ENCODE data around the gene DGKQ.

The DGKQ gene

GRCh38 chr4:958696-959337, 14.6 kb downstream of the DGKQ start:
- no peaks in the 10 kb centered on the region for H3K9me3 ChIP-seq (replicated peaks; ENCODE audit: insufficient read depth, low read length)
- DNase-seq: no peak
- H3K4me3 ChIP-seq (ENCODE audit: low read length): no peak overlapping the region
- H2AFZ ChIP-seq (ENCODE audit: low read length): no peak overlapping the region
- no peaks in the 10 kb centered on the region for H3K4me1 ChIP-seq (ENCODE audit: low read length)
- no peak overlapping the region for H3K27ac ChIP-seq (ENCODE audit: low read length)
- H3F3A ChIP-seq (ENCODE audit: insufficient read depth, low read length): no peaks in the 10 kb centered on the region
- no peaks in the 10 kb centered on the region for H3K79me2 ChIP-seq (ENCODE audit: low read length)
- no peak for TF ChIP-seq EZH2 (optimal IDR thresholded peaks at IDR 0.05; ENCODE audit: low read depth, low read length)
- no peak for TF ChIP-seq EZH2phosphoT487 (IDR thresholded peaks at IDR 0.05; ENCODE audit: low read length)
- no peak for TF ChIP-seq CTCF (IDR thresholded peaks at IDR 0.05; ENCODE audit: low read length)
- H3K36me3 ChIP-seq (replicated peaks; ENCODE audit: insufficient read depth, low read length): no peaks in the 10 kb centered on the region
- H3K27me3 ChIP-seq (replicated peaks; ENCODE audit: insufficient read depth, low read length): no peaks in the 10 kb centered on the region
- no peaks in the 10 kb centered on the region for H4K20me1 ChIP-seq (ENCODE audit: insufficient read depth, low read length)
- no peak overlapping the region for H3K4me2 ChIP-seq (ENCODE audit: low read depth, low read length)
- no peak overlapping the region for H3K9ac ChIP-seq (ENCODE audit: low read length)
- H3K9me2 ChIP-seq (replicated peaks; ENCODE audit: insufficient read depth, low read length): no peaks in the 10 kb centered on the region

- Histone ChIP-seq H3K4me3 (ENCODE audit: low read length) (no peak overlapping the region), H3K79me2 (ENCODE audit: low read length) (no peaks in the 10 kb centered on the region), H3F3A (ENCODE audit: insufficient read depth, low read length) (no peaks in the 10 kb centered on the region), H3K4me1 (ENCODE audit: low read length) (no peaks in the 10 kb centered on the region), H3K36me3 (replicated peaks; ENCODE audit: insufficient read depth, low read length) (no peaks in the 10 kb centered on the region), H3K27ac (ENCODE audit: low read length) (no peak overlapping the region), H3K4me2 (ENCODE audit: low read depth, low read length) (no peak overlapping the region), H3K9me2 (replicated peaks; ENCODE audit: insufficient read depth, low read length) (no peaks in the 10 kb centered on the region), H3K27me3 (replicated peaks; ENCODE audit: insufficient read depth, low read length) (no peaks in the 10 kb centered on the region), H2AFZ (ENCODE audit: low read length) (no peak overlapping the region), H3K9ac (ENCODE audit: low read length) (no peak overlapping the region), H4K20me1 (ENCODE audit: insufficient read depth, low read length) (no peaks in the 10 kb centered on the region), H3K9me3 (replicated peaks; ENCODE audit: insufficient read depth, low read length) (no peaks in the 10 kb centered on the region)
- no peak for TF ChIP-seq CTCF (IDR thresholded peaks at IDR 0.05; ENCODE audit: low read length)
- TF ChIP-seq EZH2phosphoT487 (IDR thresholded peaks at IDR 0.05; ENCODE audit: low read length): no peak
- no peak for TF ChIP-seq EZH2 (optimal IDR thresholded peaks at IDR 0.05; ENCODE audit: low read depth, low read length)
- DNase-seq: no peak
Measured at GRCh38 chr4:958314-958665, 15.1 kb downstream of the DGKQ start.

- H2AFZ ChIP-seq (ENCODE audit: low read length): no peak overlapping the region
- H3F3A ChIP-seq (ENCODE audit: insufficient read depth, low read length): no peaks in the 10 kb centered on the region
- no peaks in the 10 kb centered on the region for H3K27me3 ChIP-seq (replicated peaks; ENCODE audit: insufficient read depth, low read length)
- no peak for DNase-seq
- no peak overlapping the region for H3K4me3 ChIP-seq (ENCODE audit: low read length)
- no peak overlapping the region for H3K27ac ChIP-seq (ENCODE audit: low read length)
- no peaks in the 10 kb centered on the region for H3K9me2 ChIP-seq (replicated peaks; ENCODE audit: insufficient read depth, low read length)
- no peak overlapping the region for H3K9ac ChIP-seq (ENCODE audit: low read length)
- H3K36me3 ChIP-seq (replicated peaks; ENCODE audit: insufficient read depth, low read length): no peaks in the 10 kb centered on the region
- no peaks in the 10 kb centered on the region for H3K79me2 ChIP-seq (ENCODE audit: low read length)
- no peaks in the 10 kb centered on the region for H3K4me1 ChIP-seq (ENCODE audit: low read length)
- H3K4me2 ChIP-seq (ENCODE audit: low read depth, low read length): no peak overlapping the region
- no peaks in the 10 kb centered on the region for H3K9me3 ChIP-seq (replicated peaks; ENCODE audit: insufficient read depth, low read length)
- no peak for TF ChIP-seq CTCF (IDR thresholded peaks at IDR 0.05; ENCODE audit: low read length)
- no peaks in the 10 kb centered on the region for H4K20me1 ChIP-seq (ENCODE audit: insufficient read depth, low read length)
Measured at GRCh38 chr4:957581-958313, 15.6 kb downstream of the DGKQ start.
